ENCODE data around the gene ATOH8.

ATOH8 gene

DNA sequence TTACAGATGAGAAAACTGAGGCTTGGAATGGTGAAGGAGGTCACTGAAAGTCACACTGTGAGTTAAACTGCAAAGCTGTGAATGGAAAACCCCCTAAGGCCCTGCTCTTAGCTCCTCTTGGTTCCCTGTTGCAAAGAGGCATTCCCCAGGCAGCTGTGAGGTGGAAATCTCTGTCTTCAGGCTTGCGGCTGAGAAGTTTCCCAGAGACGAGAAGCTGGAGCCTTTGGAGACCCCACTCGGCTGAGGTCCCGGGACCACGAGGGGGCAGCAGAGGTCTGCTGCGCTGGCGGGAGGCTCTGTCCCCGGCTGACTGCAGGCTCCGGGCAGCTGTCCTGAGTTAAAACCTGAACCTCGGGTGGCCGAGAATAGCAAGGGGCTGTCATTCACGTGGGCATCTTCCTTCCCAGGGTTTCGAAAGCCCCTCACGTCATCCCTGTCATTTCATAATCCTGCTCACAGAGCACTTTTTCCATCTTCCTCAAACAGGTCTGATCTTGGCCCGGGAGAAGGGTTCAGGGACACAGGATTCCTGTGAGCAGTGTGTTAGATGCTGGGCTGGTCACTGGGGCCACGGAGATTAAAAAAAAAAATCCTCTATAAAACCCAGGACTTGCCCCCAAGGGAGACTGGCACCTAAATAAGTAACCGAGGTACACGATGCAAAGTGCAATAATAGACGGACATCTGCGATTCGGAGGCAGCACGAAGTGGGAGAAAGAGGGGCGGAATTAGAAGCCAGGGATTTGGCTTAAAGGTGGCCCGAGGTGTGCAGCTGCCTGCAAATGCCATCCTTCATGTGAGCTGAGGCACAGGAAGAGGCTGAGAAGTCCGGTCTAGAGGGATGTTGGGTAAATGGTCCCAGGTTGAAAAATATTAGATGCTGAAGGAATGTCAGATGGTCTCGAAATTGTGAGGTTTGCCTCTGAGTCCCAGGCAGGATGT, 24.6 kb upstream of the ATOH8 start:
- H3K4me3 Mint-ChIP-seq, result no peak overlapping the region
- H3K9me3 Mint-ChIP-seq, result no peaks in the 10 kb centered on the region
- peak overlapping the region; percentile 33 for H3K27ac Mint-ChIP-seq
- ATAC-seq, result peak; percentile 91
- no peaks in the 10 kb centered on the region for H3K36me3 Mint-ChIP-seq
- H3K4me1 Mint-ChIP-seq, result peaks cover 11% of the 10 kb centered on the region
- peak; percentile 77 to 87 for DNase-seq (ENCODE audit: low spot score in 2 of 2)

GRCh38 chr2:85729825-85730510, 23.8 kb upstream of the ATOH8 start:
- Mint-ChIP-seq H3K27ac (peak overlapping the region; percentile 33), H3K4me3 (no peak overlapping the region), H3K9me3 (no peaks in the 10 kb centered on the region), H3K4me1 (peaks cover 11% of the 10 kb centered on the region), H3K36me3 (no peaks in the 10 kb centered on the region)
- ATAC-seq (no peak), DNase-seq (ENCODE audit: low spot score in 2 of 2) (no peak)

GRCh38 chr2:85730686-85731230, 23.0 kb upstream of the ATOH8 start:
- Mint-ChIP-seq H3K4me1 (peaks cover 11% of the 10 kb centered on the region), H3K27ac (no peak overlapping the region), H3K9me3 (no peaks in the 10 kb centered on the region), H3K4me3 (no peak overlapping the region), H3K36me3 (no peaks in the 10 kb centered on the region)
- ATAC-seq, result no peak
- DNase-seq (ENCODE audit: low spot score in 2 of 2), result no peak

DNA sequence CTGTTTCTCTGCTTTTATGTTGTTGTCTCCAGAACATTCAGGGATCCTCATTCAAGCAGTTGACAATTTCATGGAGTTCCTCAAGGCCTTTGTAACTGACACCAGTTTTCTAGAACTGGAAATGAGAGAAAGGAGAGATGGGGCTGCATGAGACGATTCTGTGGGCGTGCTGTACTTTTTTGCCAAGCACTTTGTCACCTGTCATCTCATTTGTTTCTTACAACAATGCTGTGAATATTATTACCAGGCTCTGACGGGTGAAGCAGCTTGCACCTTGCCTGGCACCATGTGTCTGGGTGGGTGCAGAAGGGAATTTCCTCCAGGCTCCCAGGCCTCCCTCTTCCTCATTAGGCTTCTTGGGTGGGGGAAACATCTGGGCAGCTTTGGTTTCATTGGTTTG, 22.2 kb upstream of the ATOH8 start:
- no peaks in the 10 kb centered on the region for H3K36me3 Mint-ChIP-seq
- DNase-seq (ENCODE audit: low spot score in 2 of 2) (no peak), ATAC-seq (no peak)
- no peak overlapping the region for H3K4me3 Mint-ChIP-seq
- no peak overlapping the region for H3K27ac Mint-ChIP-seq
- H3K9me3 Mint-ChIP-seq, result no peaks in the 10 kb centered on the region
- peaks cover 11% of the 10 kb centered on the region for H3K4me1 Mint-ChIP-seq

- peaks cover 11% of the 10 kb centered on the region for H3K4me1 Mint-ChIP-seq
- no peaks in the 10 kb centered on the region for H3K9me3 Mint-ChIP-seq
- no peak overlapping the region for H3K27ac Mint-ChIP-seq
- no peak for ATAC-seq
- no peak overlapping the region for H3K4me3 Mint-ChIP-seq
- H3K36me3 Mint-ChIP-seq, result no peaks in the 10 kb centered on the region
- DNase-seq (ENCODE audit: low spot score in 2 of 2), result no peak
Observed at GRCh38 chr2:85732467-85733120, 21.2 kb upstream of the ATOH8 start.

- Mint-ChIP-seq H3K4me1 (peaks cover 11% of the 10 kb centered on the region), H3K9me3 (no peaks in the 10 kb centered on the region), H3K36me3 (no peaks in the 10 kb centered on the region), H3K4me3 (no peak overlapping the region), H3K27ac (no peak overlapping the region)
- ATAC-seq, result no peak
- no peak for DNase-seq (ENCODE audit: low spot score in 2 of 2)
Observed at GRCh38 chr2:85733121-85733960, 20.4 kb upstream of the ATOH8 start.

- Mint-ChIP-seq H3K9me3 (no peaks in the 10 kb centered on the region), H3K27ac (no peak overlapping the region), H3K4me3 (no peak overlapping the region), H3K36me3 (no peaks in the 10 kb centered on the region), H3K4me1 (peaks cover 9% of the 10 kb centered on the region)
- no peak for DNase-seq (ENCODE audit: low spot score in 2 of 2)
- ATAC-seq, result no peak
Observed at GRCh38 chr2:85734015-85734414, 19.8 kb upstream of the ATOH8 start.

DNA sequence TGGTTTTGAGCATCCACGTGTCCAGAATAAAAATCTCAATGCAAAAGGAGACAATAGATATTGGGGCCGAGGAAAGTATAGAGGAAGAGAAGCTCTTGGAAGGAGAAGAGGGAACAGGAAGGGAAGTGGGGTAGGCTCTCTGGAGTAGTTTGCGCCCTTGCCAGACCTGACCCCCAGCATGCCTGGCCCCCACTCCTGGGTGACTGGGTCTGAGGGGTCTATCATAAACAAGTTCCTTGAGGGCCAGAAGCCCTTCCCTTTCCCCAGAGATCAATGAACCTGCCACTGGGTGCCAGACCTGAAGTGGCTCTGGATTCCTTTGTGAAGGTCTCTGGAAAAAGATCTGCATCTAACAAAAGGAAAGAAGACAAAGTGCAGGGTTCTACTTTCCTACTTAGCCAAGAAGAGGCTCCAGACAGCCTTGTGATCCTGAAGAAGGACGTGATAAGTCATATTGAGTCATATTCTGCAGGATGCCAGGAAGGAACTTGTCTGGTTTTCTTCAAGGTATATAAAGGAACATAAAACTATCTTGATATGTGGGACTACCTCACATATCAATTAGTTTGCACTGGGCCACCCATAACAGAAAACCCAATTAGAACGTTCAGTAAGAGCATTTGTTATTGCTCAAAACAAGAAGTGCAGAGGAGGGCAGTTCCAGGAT, 18.7 kb upstream of the ATOH8 start:
- no peak overlapping the region for H3K4me3 Mint-ChIP-seq
- ATAC-seq (no peak), DNase-seq (ENCODE audit: low spot score in 2 of 2) (no peak)

GRCh38 chr2:85735691-85736090, 18.1 kb upstream of the ATOH8 start:
- DNase-seq (ENCODE audit: low spot score in 2 of 2) (no peak), ATAC-seq (no peak)
- H3K4me3 Mint-ChIP-seq, result no peak overlapping the region
- no peaks in the 10 kb centered on the region for H3K36me3 Mint-ChIP-seq
- H3K27ac Mint-ChIP-seq, result no peak overlapping the region
- no peaks in the 10 kb centered on the region for H3K4me1 Mint-ChIP-seq
- H3K9me3 Mint-ChIP-seq, result no peaks in the 10 kb centered on the region

More for the DNA sequence above, 18.7 kb upstream of the ATOH8 start:
- Mint-ChIP-seq H3K27ac (no peak overlapping the region), H3K36me3 (no peaks in the 10 kb centered on the region), H3K9me3 (no peaks in the 10 kb centered on the region), H3K4me1 (no peaks in the 10 kb centered on the region)

GRCh38 chr2:85736456-85737355, 17.1 kb upstream of the ATOH8 start:
- no peaks in the 10 kb centered on the region for H3K9me3 Mint-ChIP-seq
- H3K27ac Mint-ChIP-seq, result no peak overlapping the region
- peaks cover 4% of the 10 kb centered on the region for H3K4me1 Mint-ChIP-seq
- ATAC-seq (no peak), DNase-seq (ENCODE audit: low spot score in 2 of 2) (no peak)
- no peaks in the 10 kb centered on the region for H3K36me3 Mint-ChIP-seq
- no peak overlapping the region for H3K4me3 Mint-ChIP-seq

GRCh38 chr2:85737481-85737880, 16.3 kb upstream of the ATOH8 start:
- H3K36me3 Mint-ChIP-seq, result no peaks in the 10 kb centered on the region
- no peak overlapping the region for H3K27ac Mint-ChIP-seq
- H3K4me1 Mint-ChIP-seq, result peaks cover 11% of the 10 kb centered on the region
- no peak overlapping the region for H3K4me3 Mint-ChIP-seq
- no peaks in the 10 kb centered on the region for H3K9me3 Mint-ChIP-seq
- DNase-seq (ENCODE audit: low spot score in 2 of 2) (no peak), ATAC-seq (no peak)

GRCh38 chr2:85737961-85738360, 15.8 kb upstream of the ATOH8 start:
- no peak for DNase-seq (ENCODE audit: low spot score in 2 of 2)

DNA sequence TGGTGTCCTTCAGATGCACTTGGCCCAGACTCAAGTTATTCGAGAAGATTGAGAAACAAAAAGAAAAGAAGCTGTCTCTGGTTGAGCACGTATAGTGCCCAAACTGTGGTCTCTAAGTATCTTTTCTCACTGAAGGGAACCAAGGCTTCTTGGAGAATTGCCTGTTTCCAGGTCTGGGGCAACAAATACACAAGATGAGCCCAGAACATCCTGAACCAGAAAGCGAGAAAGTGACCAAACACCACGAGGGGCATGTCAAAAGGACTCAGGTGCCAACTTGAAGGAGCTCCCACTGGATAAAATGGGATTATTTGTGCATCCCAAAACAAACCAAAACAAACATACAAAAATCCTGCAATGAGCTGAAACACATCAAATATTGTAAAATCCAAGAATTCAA, 13.6 kb upstream of the ATOH8 start:
- no peak overlapping the region for H3K27ac Mint-ChIP-seq
- peaks cover 11% of the 10 kb centered on the region for H3K4me1 Mint-ChIP-seq
- H3K4me3 Mint-ChIP-seq, result no peak overlapping the region
- H3K36me3 Mint-ChIP-seq, result no peaks in the 10 kb centered on the region
- DNase-seq (ENCODE audit: low spot score in 2 of 2), result no peak
- no peaks in the 10 kb centered on the region for H3K9me3 Mint-ChIP-seq
- ATAC-seq, result no peak

More at GRCh38 chr2:85737961-85738360, 15.8 kb upstream of the ATOH8 start:
- peaks cover 11% of the 10 kb centered on the region for H3K4me1 Mint-ChIP-seq
- H3K9me3 Mint-ChIP-seq, result no peaks in the 10 kb centered on the region
- no peak overlapping the region for H3K27ac Mint-ChIP-seq
- ATAC-seq, result no peak
- H3K4me3 Mint-ChIP-seq, result no peak overlapping the region
- no peaks in the 10 kb centered on the region for H3K36me3 Mint-ChIP-seq
